Ovary (tissue), 9 donors: ENCODE results near the gene XRCC3. TPM values are rescaled to one million over a fixed set of nuclear protein-coding genes. Genes with fewer than 3 reads are reported as not detected.

Experiments
- DNase-seq, 5 donors: peaks; one replicate each; pipeline ENCODE4 v3.0.0-alpha.2; 2019 to 2020
- H3K27ac ChIP-seq, 2 donors: fragments of 200-600 bp; one replicate each; pipeline versions ENCODE4 v1.5.1 to v1.8.0; 2019 to 2022
- H3K27me3 ChIP-seq: fragments of 200-600 bp; one replicate; pipeline ENCODE4 v1.8.0; 2022
- H3K36me3 ChIP-seq: fragments of 200-600 bp; sonication (generic); one replicate; pipeline ENCODE4 v1.5.1; 2019
- H3K4me1 ChIP-seq: one replicate; pipeline ENCODE4 v1.8.1; 2013; ENCODE audit warnings: mild to moderate bottlenecking, moderate library complexity; ENCODE audit not compliant: insufficient read depth
- H3K4me3 ChIP-seq: fragments of 200-600 bp; sonication (generic); one replicate; pipeline ENCODE4 v1.5.1; 2017
- H3K9me3 ChIP-seq, 2 donors: fragments of 200-600 bp in 1 of 2; sonication (generic) in 1 of 2; one replicate each; pipeline versions ENCODE4 v1.5.1 to v1.8.1; 2013 to 2019; ENCODE audit warnings: mild to moderate bottlenecking in 1 of 2, moderate library complexity in 1 of 2
- EP300 ChIP-seq: sonication (generic); formaldehyde crosslinking; IDR thresholded peaks from one replicate; pipeline ENCODE4 v1.6.1; 2017; ENCODE audit warnings: antibody characterized with exemption
- POLR2A ChIP-seq: fragments of 450-650 bp; IDR thresholded peaks from one replicate; pipeline ENCODE4 v1.6.1; 2017; ENCODE audit warnings: antibody characterized with exemption, mild to moderate bottlenecking, moderate library complexity
- WGBS, 3 donors: extraction: QIAGEN DNeasy Blood & Tissue Kit in 1 of 3; methylation state at CpG; one replicate each; pipeline versions ENCODE4 v1.1.5 to v1.1.7; 2013 to 2017; 5-methylcytosine and 5-hydroxymethylcytosine counted together
- intact Hi-C, 4 donors: fragments of 100-400 bp; cut with DNase I; formaldehyde crosslinking; loops; one replicate each; pipeline versions ENCODE4 v1.11.0 to v1.15.1; 2022 to 2023
- polyA plus RNA-seq, 2 donors: library from polyadenylated mRNA; stranded (reverse); fragments of 200-250 nt in 1 of 2; fragments of 350-450 nt in 1 of 2; fragmentation: Illumina TruSeq in 1 of 2; extraction: RNeasy Lipid Tissue Mini Kit (QIAGEN cat#74804) in 1 of 2; gene quantifications; one replicate each; pipeline ENCODE4 v1.2.3, GENCODE V29; 2013 to 2014
- total RNA-seq, 7 donors: library from RNA; depleted of rRNA in 2 of 7; stranded (reverse); fragments of >200 nt in 2 of 7; fragmentation: NEBNext Ultra II Directional in 3 of 7; extraction: Animal tissue kit (Norgen Biotek cat#: 25700) in 3 of 7; gene quantifications; one replicate each; pipeline versions ENCODE4 v1.1.0 to v1.2.4, GENCODE V29; 2016 to 2023
- TF ChIP-seq, protein P1 (sequence below), 3 donors: fragments of 450-650 bp in 2 of 3; fragments of 200-600 bp in 1 of 3; IDR thresholded peaks; one replicate each; pipeline versions ENCODE4 v1.5.1 to v1.8.0; 2016 to 2022; ENCODE audit warnings: antibody characterized with exemption in 3 of 3, mild to moderate bottlenecking in 1 of 3
- donor health status: DM: no; HTN: no; CAD: no; lungs with moderate emphysema.
- donor health status: DM: no; HTN: no; CAD: no.
- donor health status: Bipolar disorder and iron deficiency.
- donor health status: DM: yes; HTN: yes; CAD: no.
- donor health status: DM: no; HTN: no; CAD: no.
- donor health status: DM: yes; HTN: yes; CAD: no.

XRCC3 gene
- total and polyA plus RNA-seq, 9 donors = 1.4 to 8.5 (median 3.7) TPM

GRCh38 chr14:103762036-103762435 is 46.8 kb upstream of the XRCC3 start:
- Histone ChIP-seq H3K9me3 (peaks cover 0 to 3% of the 10 kb centered on the region in 2 donors), H3K27ac (no peak overlapping the region), H3K4me1 (no peaks in the 10 kb centered on the region), H3K36me3 (no peaks in the 10 kb centered on the region), H3K4me3 (no peak overlapping the region), H3K27me3 (no peaks in the 10 kb centered on the region)
- DNase-seq = no peak
- TF ChIP-seq, protein P1, sequence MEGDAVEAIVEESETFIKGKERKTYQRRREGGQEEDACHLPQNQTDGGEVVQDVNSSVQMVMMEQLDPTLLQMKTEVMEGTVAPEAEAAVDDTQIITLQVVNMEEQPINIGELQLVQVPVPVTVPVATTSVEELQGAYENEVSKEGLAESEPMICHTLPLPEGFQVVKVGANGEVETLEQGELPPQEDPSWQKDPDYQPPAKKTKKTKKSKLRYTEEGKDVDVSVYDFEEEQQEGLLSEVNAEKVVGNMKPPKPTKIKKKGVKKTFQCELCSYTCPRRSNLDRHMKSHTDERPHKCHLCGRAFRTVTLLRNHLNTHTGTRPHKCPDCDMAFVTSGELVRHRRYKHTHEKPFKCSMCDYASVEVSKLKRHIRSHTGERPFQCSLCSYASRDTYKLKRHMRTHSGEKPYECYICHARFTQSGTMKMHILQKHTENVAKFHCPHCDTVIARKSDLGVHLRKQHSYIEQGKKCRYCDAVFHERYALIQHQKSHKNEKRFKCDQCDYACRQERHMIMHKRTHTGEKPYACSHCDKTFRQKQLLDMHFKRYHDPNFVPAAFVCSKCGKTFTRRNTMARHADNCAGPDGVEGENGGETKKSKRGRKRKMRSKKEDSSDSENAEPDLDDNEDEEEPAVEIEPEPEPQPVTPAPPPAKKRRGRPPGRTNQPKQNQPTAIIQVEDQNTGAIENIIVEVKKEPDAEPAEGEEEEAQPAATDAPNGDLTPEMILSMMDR (IDR thresholded peaks at IDR 0.05) = no peak
- TF ChIP-seq POLR2A (no peak), EP300 (no peak)
- WGBS, 3 donors = 66 to 73% (median 71%) methylated on average over 1 of the region's 1 CpG
- intact Hi-C loops = no loop called here

GRCh38 chr14:103758059-103758776 is 43.0 kb upstream of the XRCC3 start:
- no peaks in the 10 kb centered on the region for H3K9me3 ChIP-seq
- no peak overlapping the region for H3K27ac ChIP-seq
- no peak for DNase-seq
- WGBS, 3 donors = 94 to 97% (median 95%) methylated on average over 8 of the region's 8 CpGs
- H3K27me3 ChIP-seq = no peaks in the 10 kb centered on the region
- intact Hi-C loops = no loop called here
- no peaks in the 10 kb centered on the region for H3K4me1 ChIP-seq
- TF ChIP-seq EP300 (no peak), POLR2A (no peak)
- TF ChIP-seq, protein P1 (IDR thresholded peaks at IDR 0.05) = no peak
- H3K4me3 ChIP-seq = no peak overlapping the region
- no peaks in the 10 kb centered on the region for H3K36me3 ChIP-seq

GRCh38 chr14:103755060-103755459 is 39.8 kb upstream of the XRCC3 start:
- Histone ChIP-seq H3K36me3 (no peaks in the 10 kb centered on the region), H3K4me3 (no peak overlapping the region), H3K27ac (no peak overlapping the region), H3K4me1 (no peaks in the 10 kb centered on the region), H3K9me3 (no peaks in the 10 kb centered on the region), H3K27me3 (no peaks in the 10 kb centered on the region)
- TF ChIP-seq POLR2A (no peak), EP300 (no peak)
- TF ChIP-seq, protein P1 (IDR thresholded peaks at IDR 0.05) = no peak
- 89 to 99% (median 94%) methylated on average over 6 of the region's 6 CpGs for WGBS, 3 donors
- no peak for DNase-seq
- intact Hi-C loops = no loop called here

- TF ChIP-seq, protein P1 (IDR thresholded peaks at IDR 0.05) = no peak
- no peak for TF ChIP-seq EP300
- no peak for TF ChIP-seq POLR2A
Observed at GRCh38 chr14:103753774-103754173, 38.5 kb upstream of the XRCC3 start.

More at GRCh38 chr14:103753774-103754173, 38.5 kb upstream of the XRCC3 start:
- DNase-seq = no peak
- H3K36me3 ChIP-seq = no peaks in the 10 kb centered on the region
- WGBS, 3 donors = 69 to 79% (median 73%) methylated on average over 9 of the region's 9 CpGs
- H3K27ac ChIP-seq = no peak overlapping the region
- H3K9me3 ChIP-seq = no peaks in the 10 kb centered on the region
- no peaks in the 10 kb centered on the region for H3K4me1 ChIP-seq
- H3K4me3 ChIP-seq = no peak overlapping the region
- H3K27me3 ChIP-seq = no peaks in the 10 kb centered on the region
- intact Hi-C loops = no loop called here
